ENCODE results near the gene CTNND2.

CTNND2 gene

GRCh38 chr5:11904265-11904906 lies at the start of gene CTNND2:
CTNND2 (minus strand) TSS chr5:11904446; CDS start chr5:11903853, 593 bp downstream.
- no peak for DNase-seq (ENCODE audit: extremely low read depth in 1 of 2, low read depth in 1 of 2)

- no peak for DNase-seq (ENCODE audit: extremely low read depth in 1 of 2, low read depth in 1 of 2)
Observed at GRCh38 chr5:11946317-11946716, 42.1 kb upstream of the CTNND2 start.

- DNase-seq (ENCODE audit: extremely low read depth in 1 of 2, low read depth in 1 of 2): no peak
Observed at GRCh38 chr5:11941566-11941965, 37.3 kb upstream of the CTNND2 start.

GRCh38 chr5:11931638-11932037 lies 27.4 kb upstream of the CTNND2 start:
- DNase-seq (ENCODE audit: extremely low read depth in 1 of 2, low read depth in 1 of 2): no peak

- no peak for DNase-seq (ENCODE audit: extremely low read depth in 1 of 2, low read depth in 1 of 2)
Observed at GRCh38 chr5:11928909-11929308, 24.7 kb upstream of the CTNND2 start.

GRCh38 chr5:11925701-11926100 lies 21.5 kb upstream of the CTNND2 start:
- DNase-seq (ENCODE audit: extremely low read depth in 1 of 2, low read depth in 1 of 2): no peak

- no peak for DNase-seq (ENCODE audit: extremely low read depth in 1 of 2, low read depth in 1 of 2)
Observed at GRCh38 chr5:11922394-11922793, 18.1 kb upstream of the CTNND2 start.

DNA sequence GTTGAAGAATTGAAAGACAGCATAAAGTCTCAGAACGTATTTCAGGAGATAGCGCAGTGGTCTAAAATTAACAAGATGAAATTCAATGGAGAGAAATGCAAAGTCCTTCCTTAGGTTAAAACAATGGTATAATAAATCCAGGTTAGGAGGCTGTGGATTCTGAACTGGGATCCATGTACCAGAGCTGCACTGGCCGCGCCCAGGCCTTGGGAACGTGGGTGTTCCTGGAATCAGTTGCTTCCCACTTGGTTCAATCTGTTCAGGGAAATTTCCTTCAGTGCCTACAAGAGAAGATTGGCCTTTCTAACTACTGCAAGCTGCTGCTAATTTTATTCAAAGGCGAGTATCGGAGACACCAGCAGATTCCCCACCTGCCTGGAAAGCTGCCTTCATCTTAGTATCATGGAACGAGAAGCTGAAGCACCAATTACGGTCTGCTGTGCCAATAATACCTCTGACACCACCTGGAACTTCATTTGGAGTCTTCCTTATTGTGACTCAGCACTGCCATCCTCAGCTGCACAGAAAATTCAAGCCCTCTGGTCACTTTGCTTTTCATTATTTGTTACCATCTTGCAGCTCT lies 14.3 kb upstream of the CTNND2 start:
- no peak for DNase-seq (ENCODE audit: extremely low read depth in 1 of 2, low read depth in 1 of 2)

GRCh38 chr5:11909471-11909870 lies 5.2 kb upstream of the CTNND2 start:
- no peak for DNase-seq (ENCODE audit: extremely low read depth in 1 of 2, low read depth in 1 of 2)

DNA sequence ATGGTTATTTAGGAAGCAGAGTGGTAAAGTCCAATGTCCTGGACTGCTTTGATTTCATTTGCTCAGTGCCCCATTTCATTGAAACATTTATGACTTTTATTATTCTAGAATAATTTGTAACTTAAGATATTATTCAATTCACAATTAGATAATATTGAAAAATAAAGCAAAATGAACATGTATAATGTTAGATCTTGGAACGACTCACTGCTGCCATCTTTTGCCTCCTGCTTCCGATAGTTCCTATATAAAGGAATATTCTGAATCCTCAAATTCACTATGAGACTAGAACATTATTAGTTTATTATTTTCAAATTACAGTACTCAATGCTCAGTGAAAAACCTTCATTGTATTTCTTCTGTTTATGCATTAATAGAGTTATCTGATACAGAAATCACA lies 2.3 kb upstream of the CTNND2 start:
- no peak for DNase-seq (ENCODE audit: extremely low read depth in 1 of 2, low read depth in 1 of 2)

GRCh38 chr5:11905206-11905605 lies 960 bp upstream of the CTNND2 start:
- no peak for DNase-seq (ENCODE audit: extremely low read depth in 1 of 2, low read depth in 1 of 2)

DNA sequence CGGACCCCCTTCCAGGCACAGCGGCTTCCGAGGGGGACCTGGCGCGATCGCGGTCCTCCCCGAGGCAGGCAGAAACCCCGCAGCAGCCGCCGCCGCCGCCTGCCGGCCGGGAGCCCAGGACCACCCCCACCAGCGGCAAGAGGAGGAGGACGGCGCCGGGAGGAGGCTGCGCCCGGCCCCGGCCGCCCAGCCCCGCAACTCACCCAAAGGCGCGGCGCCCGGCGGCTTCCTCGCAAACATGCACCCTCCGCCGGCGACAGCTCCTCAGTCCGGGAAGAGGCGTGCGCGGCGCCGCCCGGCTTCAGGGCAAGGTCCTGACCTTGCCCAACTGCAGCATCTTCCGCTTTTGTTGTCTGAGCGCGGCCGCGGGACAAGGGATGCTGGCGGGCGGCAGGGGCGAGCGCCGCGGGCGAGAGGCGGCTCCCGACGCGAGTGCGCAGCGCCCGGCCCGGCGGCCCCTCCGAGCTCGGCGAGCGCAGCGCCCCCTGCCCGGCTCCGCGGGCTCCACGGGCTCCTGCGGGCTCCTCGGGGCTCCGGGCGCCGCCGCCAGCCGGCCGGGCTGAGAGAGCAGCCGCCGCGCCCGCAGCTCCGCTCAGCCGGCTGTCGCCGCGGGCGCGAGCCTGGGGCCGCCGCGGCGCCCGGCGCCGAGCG lies 507 bp downstream of the CTNND2 start:
- DNase-seq (ENCODE audit: extremely low read depth in 1 of 2, low read depth in 1 of 2): no peak

DNA sequence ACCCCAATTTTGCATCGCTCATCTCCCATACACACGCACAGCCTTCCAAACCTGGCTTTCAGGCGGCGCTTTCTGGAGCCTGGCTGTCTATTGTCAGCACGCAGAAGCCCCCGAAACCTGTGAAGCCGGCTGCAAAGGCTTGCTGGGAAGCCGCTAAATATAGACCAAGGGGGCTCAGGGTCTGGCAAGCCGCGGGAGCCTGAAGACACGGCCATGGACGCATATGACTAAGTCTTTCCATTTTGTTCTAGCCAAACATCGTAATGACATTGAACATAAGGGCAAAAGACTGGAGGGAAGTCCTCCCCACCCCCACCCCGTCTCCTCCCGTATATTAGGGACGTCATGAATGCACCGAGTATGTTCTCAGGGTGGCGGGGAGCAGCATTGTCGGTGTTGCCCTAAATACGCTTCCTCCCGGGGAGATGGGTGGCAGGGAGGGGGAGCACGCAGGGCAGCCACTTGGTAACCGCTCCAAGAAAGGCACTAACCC lies 1.1 kb downstream of the CTNND2 start:
- no peak for DNase-seq (ENCODE audit: extremely low read depth in 1 of 2, low read depth in 1 of 2)

DNA sequence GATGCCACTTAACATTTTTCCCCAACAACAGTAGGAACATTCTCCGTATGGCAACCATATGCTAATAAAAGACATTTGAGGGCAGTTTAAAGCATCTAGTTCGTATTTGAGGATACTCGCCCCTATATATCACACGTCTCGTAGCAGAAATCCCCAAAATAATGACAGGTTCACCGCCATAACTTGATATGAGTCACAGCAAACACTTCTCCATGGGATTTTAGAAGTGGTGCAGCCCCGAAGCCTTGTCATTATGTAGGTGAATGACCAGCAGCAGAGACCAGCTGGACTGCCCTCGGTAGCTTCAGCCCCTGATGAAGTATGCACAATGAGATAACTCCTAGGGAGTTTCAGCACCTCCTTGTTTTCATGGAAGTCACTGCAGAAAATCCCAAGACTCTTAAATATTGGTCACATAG lies 2.0 kb downstream of the CTNND2 start:
- DNase-seq (ENCODE audit: extremely low read depth in 1 of 2, low read depth in 1 of 2): no peak

GRCh38 chr5:11898787-11899186 lies 5.5 kb downstream of the CTNND2 start:
- no peak for DNase-seq (ENCODE audit: extremely low read depth in 1 of 2, low read depth in 1 of 2)

- no peak for DNase-seq (ENCODE audit: extremely low read depth in 1 of 2, low read depth in 1 of 2)
Observed at GRCh38 chr5:11897781-11898180, 6.5 kb downstream of the CTNND2 start.

DNA sequence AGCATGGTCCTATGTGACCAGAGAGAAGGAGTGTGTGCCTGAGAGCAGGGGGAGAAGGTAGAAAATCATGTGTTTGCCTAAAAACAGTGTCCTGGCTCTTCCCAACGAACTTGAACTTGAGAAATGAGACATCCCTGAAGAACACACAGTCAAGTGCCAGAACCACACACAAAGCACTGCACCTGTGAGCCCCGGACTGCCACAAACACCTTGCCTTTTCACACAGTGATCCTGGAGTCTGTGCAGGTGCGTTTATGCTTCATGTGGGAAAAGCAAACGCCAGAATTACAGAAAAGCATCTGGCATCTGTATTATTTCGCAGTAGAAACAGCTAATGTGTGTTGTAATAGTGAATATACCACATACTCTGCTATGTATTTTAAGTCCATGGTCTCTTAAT lies 9.3 kb downstream of the CTNND2 start:
- DNase-seq (ENCODE audit: extremely low read depth in 1 of 2, low read depth in 1 of 2): no peak

- no peak for DNase-seq (ENCODE audit: extremely low read depth in 1 of 2, low read depth in 1 of 2)
Observed at GRCh38 chr5:11892832-11893231, 11.4 kb downstream of the CTNND2 start.

GRCh38 chr5:11890777-11891176 lies 13.5 kb downstream of the CTNND2 start:
- DNase-seq (ENCODE audit: extremely low read depth in 1 of 2, low read depth in 1 of 2): no peak

GRCh38 chr5:11888221-11888620 lies 16.0 kb downstream of the CTNND2 start:
- no peak for DNase-seq (ENCODE audit: extremely low read depth in 1 of 2, low read depth in 1 of 2)

DNA sequence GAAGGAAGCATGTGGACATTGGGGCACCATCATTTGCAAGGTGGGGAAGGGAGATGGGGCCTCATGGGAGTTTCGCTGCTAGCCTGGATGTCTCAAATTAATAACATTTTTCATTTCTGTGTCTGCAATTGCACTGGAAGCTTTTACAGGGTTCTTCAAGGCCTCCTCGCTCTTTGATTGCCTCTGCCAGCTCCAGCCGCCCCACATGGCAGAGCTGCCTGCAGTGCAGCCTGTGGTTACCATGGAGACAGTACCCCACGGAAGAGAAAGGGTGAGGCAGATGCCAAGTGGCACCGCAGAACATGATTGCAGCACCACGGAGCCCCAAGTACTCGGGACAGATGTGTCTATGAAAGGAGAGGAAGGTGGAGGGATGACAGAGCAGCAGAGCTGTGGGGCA lies 25.4 kb downstream of the CTNND2 start:
- no peak for DNase-seq (ENCODE audit: extremely low read depth in 1 of 2, low read depth in 1 of 2)

DNA sequence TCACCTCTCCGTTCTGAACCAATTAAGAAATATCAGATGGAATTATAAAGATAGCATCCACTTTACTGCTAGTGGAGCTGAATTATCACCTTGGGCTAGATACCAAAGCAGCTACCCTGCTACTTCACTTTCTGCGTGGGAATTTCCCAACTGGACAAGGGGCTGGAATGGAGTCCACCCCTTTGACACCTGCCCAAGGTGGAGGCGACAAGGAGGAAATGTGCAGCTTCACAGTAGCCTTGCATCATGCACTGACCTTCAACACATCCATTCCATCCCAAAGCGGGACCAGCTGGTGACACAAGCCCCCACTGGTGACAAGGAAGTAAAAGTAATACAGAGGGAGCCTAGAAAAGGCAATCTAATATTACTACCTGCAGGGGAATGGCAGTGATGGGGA lies 30.7 kb downstream of the CTNND2 start:
- DNase-seq (ENCODE audit: extremely low read depth in 1 of 2, low read depth in 1 of 2): no peak
